ENCODE data around the gene CPLANE1. TPM values are rescaled to one million over a fixed set of nuclear protein-coding genes. Genes with fewer than 3 reads are reported as not detected.

CPLANE1 gene
- total RNA-seq, 2 donors from 2014 or later, result 9.0 to 22.5 TPM

GRCh38 chr5:37187465-37187977 is 61.7 kb downstream of the CPLANE1 start:
- Histone ChIP-seq H3K9me3 (no peaks in the 10 kb centered on the region), H3K4me3 (no peak overlapping the region), H3K4me1 (no peaks in the 10 kb centered on the region), H3K36me3 (peaks cover 49% of the 10 kb centered on the region), H3K27me3 (no peaks in the 10 kb centered on the region), H3K27ac (no peak overlapping the region)
- no peak for TF ChIP-seq CTCF (IDR thresholded peaks at IDR 0.05)
- DNase-seq (ENCODE audit: low spot score), result no peak

- no peak for TF ChIP-seq CTCF (IDR thresholded peaks at IDR 0.05)
- H3K36me3 ChIP-seq, result peaks cover 45% of the 10 kb centered on the region
- H3K9me3 ChIP-seq, result no peaks in the 10 kb centered on the region
- H3K4me3 ChIP-seq, result no peak overlapping the region
- H3K27me3 ChIP-seq, result no peaks in the 10 kb centered on the region
- no peaks in the 10 kb centered on the region for H3K4me1 ChIP-seq
- no peak for DNase-seq (ENCODE audit: low spot score)
- no peak overlapping the region for H3K27ac ChIP-seq
Observed at GRCh38 chr5:37184748-37185364, 64.3 kb downstream of the CPLANE1 start.

GRCh38 chr5:37182667-37183066 is 66.5 kb downstream of the CPLANE1 start:
- H3K27me3 ChIP-seq, result no peaks in the 10 kb centered on the region
- H3K9me3 ChIP-seq, result no peaks in the 10 kb centered on the region
- peaks cover 57% of the 10 kb centered on the region for H3K36me3 ChIP-seq
- no peak overlapping the region for H3K4me3 ChIP-seq
- TF ChIP-seq CTCF (IDR thresholded peaks at IDR 0.05), result no peak
- H3K4me1 ChIP-seq, result no peaks in the 10 kb centered on the region
- no peak for DNase-seq (ENCODE audit: low spot score)
- no peak overlapping the region for H3K27ac ChIP-seq

- Histone ChIP-seq H3K9me3 (no peaks in the 10 kb centered on the region), H3K36me3 (peaks cover 86% of the 10 kb centered on the region), H3K27ac (no peak overlapping the region), H3K4me3 (no peak overlapping the region), H3K4me1 (no peaks in the 10 kb centered on the region), H3K27me3 (no peaks in the 10 kb centered on the region)
- DNase-seq (ENCODE audit: low spot score), result no peak
- TF ChIP-seq CTCF (IDR thresholded peaks at IDR 0.05), result no peak
Observed at GRCh38 chr5:37174928-37175327, 74.2 kb downstream of the CPLANE1 start.

GRCh38 chr5:37172957-37173356 is 76.2 kb downstream of the CPLANE1 start:
- Histone ChIP-seq H3K27ac (no peak overlapping the region), H3K9me3 (no peaks in the 10 kb centered on the region), H3K36me3 (peaks cover 90% of the 10 kb centered on the region), H3K4me1 (no peaks in the 10 kb centered on the region), H3K27me3 (no peaks in the 10 kb centered on the region), H3K4me3 (no peak overlapping the region)
- no peak for TF ChIP-seq CTCF (IDR thresholded peaks at IDR 0.05)
- no peak for DNase-seq (ENCODE audit: low spot score)

- Histone ChIP-seq H3K27me3 (no peaks in the 10 kb centered on the region), H3K4me1 (no peaks in the 10 kb centered on the region), H3K36me3 (peaks cover 89% of the 10 kb centered on the region), H3K27ac (no peak overlapping the region), H3K9me3 (no peaks in the 10 kb centered on the region), H3K4me3 (no peak overlapping the region)
- no peak for DNase-seq (ENCODE audit: low spot score)
- no peak for TF ChIP-seq CTCF (IDR thresholded peaks at IDR 0.05)
Observed at GRCh38 chr5:37170856-37171255, 78.3 kb downstream of the CPLANE1 start.

Measured in right atrium auricular region (tissue), 2 donors.